HepG2 (cell line): ENCODE measurements around the gene RILP. TPM values are rescaled to one million over a fixed set of nuclear protein-coding genes. Genes with fewer than 3 reads are reported as not detected.

ENCODE experiments used
- HCFC1 ChIP-seq: fragments of 150-350 bp; IDR thresholded peaks from 2 replicates; pipeline ENCODE4 v1.6.1; 2014; ENCODE audit warnings: low read depth, low read length
- KAT2B ChIP-seq: fragments of 150-350 bp; IDR thresholded peaks from 2 replicates; pipeline ENCODE4 v1.6.1; 2014; ENCODE audit warnings: low read depth, low read length, borderline replicate concordance
- KLF16 ChIP-seq, 2 experiments: sonication (generic) in 1 of 2; formaldehyde crosslinking in 1 of 2; IDR thresholded peaks; 2 replicates each; pipeline versions ENCODE4 v1.6.1 to v1.8.0; 2016 to 2023; ENCODE audit warnings: missing genetic modification reagents in 2 of 2, missing compliant biosample characterization in 1 of 2
- MAFF ChIP-seq: IDR thresholded peaks from 2 replicates; pipeline ENCODE4 v1.6.1; 2011; ENCODE audit warnings: low read depth, low read length, improper control_type of control experiment
- MED8 ChIP-seq: sonication (generic); formaldehyde crosslinking; IDR thresholded peaks from 2 replicates; pipeline ENCODE4 v1.8.1; 2023; ENCODE audit warnings: mild to moderate bottlenecking, missing genetic modification reagents; ENCODE audit not compliant: insufficient replicate concordance
- NBN ChIP-seq: fragments of 450-650 bp; conservative IDR thresholded peaks from 2 replicates; pipeline ENCODE4 v1.6.1; 2017
- SALL1 ChIP-seq: sonication (generic); formaldehyde crosslinking; IDR thresholded peaks from 2 replicates; pipeline ENCODE4 v1.8.0; 2022; ENCODE audit warnings: mild to moderate bottlenecking, missing genetic modification reagents
- ZBTB8A ChIP-seq: sonication (generic); formaldehyde crosslinking; IDR thresholded peaks from 2 replicates; pipeline ENCODE4 v1.4.0; 2020; ENCODE audit warnings: mild to moderate bottlenecking, low read depth, missing genetic modification reagents, borderline replicate concordance
- ZKSCAN8 ChIP-seq: IDR thresholded peaks from 2 replicates; pipeline ENCODE4 v1.6.1; 2016; ENCODE audit warnings: borderline replicate concordance, missing genetic modification reagents, missing compliant biosample characterization
- ZMAT3 ChIP-seq: sonication (generic); formaldehyde crosslinking; conservative IDR thresholded peaks from 2 replicates; pipeline ENCODE4 v1.7.0; 2021; ENCODE audit warnings: missing genetic modification reagents
- ZMYM4 ChIP-seq: sonication (generic); formaldehyde crosslinking; IDR thresholded peaks from 2 replicates; pipeline ENCODE4 v1.8.1; 2023; ENCODE audit warnings: mild to moderate bottlenecking, missing genetic modification reagents
- ZNF124 ChIP-seq: sonication (generic); formaldehyde crosslinking; IDR thresholded peaks from 2 replicates; pipeline ENCODE4 v1.4.0; 2020; ENCODE audit warnings: missing genetic modification reagents
- ZNF781 ChIP-seq: sonication (generic); formaldehyde crosslinking; IDR thresholded peaks from 2 replicates; pipeline ENCODE4 v1.5.1; 2020; ENCODE audit warnings: borderline replicate concordance, mild to moderate bottlenecking, missing genetic modification reagents; ENCODE audit errors: not compliant biosample characterization
- ZNF788 ChIP-seq: sonication (generic); formaldehyde crosslinking; IDR thresholded peaks from 2 replicates; pipeline ENCODE4 v1.5.0; 2020; ENCODE audit warnings: mild to moderate bottlenecking, missing genetic modification reagents, borderline replicate concordance
- polyA plus RNA-seq, 8 experiments: library from polyadenylated mRNA; depleted of rRNA in 3 of 8; stranded (reverse) in 7 of 8; unstranded in 1 of 8; fragments of >200 nt; fragmentation: Illumina TruSeq in 4 of 8; extraction: Trizol in 4 of 8; gene quantifications; 2 replicates each; pipeline versions ENCODE4 v1.2.1 to v1.2.3, GENCODE V29; 2011 to 2016; ENCODE audit warnings: low read depth in 4 of 8, missing spikeins in 1 of 8, mixed read lengths in 1 of 8; ENCODE audit not compliant: insufficient read depth in 1 of 8
- total RNA-seq, 5 experiments: library from RNA; depleted of rRNA; stranded (reverse); fragments of >200 nt; fragmentation: Illumina TruSeq; extraction: Trizol; gene quantifications; 2 replicates each; pipeline ENCODE4 v1.2.3, GENCODE V29; 2016; ENCODE audit warnings: low read depth in 1 of 5
- TF ChIP-seq, protein P1 (sequence below): sonication (generic); formaldehyde crosslinking; IDR thresholded peaks from 2 replicates; pipeline ENCODE4 v1.4.0; 2020; ENCODE audit warnings: mild to moderate bottlenecking, missing genetic modification reagents, borderline replicate concordance
- TF ChIP-seq, protein P2 (sequence below): sonication (generic); formaldehyde crosslinking; IDR thresholded peaks from 2 replicates; pipeline ENCODE4 v1.4.0; 2020; ENCODE audit warnings: missing genetic modification reagents
- TF ChIP-seq, protein P3 (sequence below): sonication (generic); formaldehyde crosslinking; IDR thresholded peaks from 2 replicates; pipeline ENCODE4 v1.5.0; 2020; ENCODE audit warnings: missing genetic modification reagents
- TF ChIP-seq, protein P4 (sequence below): sonication (generic); formaldehyde crosslinking; conservative IDR thresholded peaks from 2 replicates; pipeline ENCODE4 v1.8.0; 2022; ENCODE audit warnings: mild to moderate bottlenecking, moderate library complexity, missing genetic modification reagents

Gene RILP
- total and polyA plus RNA-seq, 2 of the 13 experiments (the other 11 are each of a cell fraction or from before 2014, with no cell fraction given), result 6.6 to 8.1 TPM

DNA sequence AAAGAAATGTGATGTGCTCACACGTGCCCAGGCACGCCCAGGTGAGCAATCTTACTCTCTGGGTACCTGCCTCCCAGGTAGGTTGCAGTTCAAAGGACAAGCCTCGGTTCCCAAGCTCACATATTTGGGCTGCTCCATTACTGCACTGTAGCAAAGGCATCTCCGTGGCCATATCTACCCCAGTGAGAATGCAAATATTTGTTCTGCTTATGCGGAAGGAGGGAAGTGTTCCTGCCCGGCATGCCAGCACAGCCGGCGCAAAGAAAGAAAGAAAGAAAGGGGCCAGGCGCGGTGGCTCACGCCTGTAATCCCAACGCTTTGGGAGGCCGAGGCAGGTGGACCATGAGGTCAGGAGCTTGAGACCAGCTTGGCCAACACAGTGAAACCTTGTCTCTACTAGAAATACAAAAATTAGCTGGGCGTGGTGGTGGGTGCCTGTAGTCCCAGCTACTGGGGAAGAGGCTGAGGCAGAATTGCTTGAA, 51.8 kb downstream of the RILP start (continued):
- TF ChIP-seq, protein P1, sequence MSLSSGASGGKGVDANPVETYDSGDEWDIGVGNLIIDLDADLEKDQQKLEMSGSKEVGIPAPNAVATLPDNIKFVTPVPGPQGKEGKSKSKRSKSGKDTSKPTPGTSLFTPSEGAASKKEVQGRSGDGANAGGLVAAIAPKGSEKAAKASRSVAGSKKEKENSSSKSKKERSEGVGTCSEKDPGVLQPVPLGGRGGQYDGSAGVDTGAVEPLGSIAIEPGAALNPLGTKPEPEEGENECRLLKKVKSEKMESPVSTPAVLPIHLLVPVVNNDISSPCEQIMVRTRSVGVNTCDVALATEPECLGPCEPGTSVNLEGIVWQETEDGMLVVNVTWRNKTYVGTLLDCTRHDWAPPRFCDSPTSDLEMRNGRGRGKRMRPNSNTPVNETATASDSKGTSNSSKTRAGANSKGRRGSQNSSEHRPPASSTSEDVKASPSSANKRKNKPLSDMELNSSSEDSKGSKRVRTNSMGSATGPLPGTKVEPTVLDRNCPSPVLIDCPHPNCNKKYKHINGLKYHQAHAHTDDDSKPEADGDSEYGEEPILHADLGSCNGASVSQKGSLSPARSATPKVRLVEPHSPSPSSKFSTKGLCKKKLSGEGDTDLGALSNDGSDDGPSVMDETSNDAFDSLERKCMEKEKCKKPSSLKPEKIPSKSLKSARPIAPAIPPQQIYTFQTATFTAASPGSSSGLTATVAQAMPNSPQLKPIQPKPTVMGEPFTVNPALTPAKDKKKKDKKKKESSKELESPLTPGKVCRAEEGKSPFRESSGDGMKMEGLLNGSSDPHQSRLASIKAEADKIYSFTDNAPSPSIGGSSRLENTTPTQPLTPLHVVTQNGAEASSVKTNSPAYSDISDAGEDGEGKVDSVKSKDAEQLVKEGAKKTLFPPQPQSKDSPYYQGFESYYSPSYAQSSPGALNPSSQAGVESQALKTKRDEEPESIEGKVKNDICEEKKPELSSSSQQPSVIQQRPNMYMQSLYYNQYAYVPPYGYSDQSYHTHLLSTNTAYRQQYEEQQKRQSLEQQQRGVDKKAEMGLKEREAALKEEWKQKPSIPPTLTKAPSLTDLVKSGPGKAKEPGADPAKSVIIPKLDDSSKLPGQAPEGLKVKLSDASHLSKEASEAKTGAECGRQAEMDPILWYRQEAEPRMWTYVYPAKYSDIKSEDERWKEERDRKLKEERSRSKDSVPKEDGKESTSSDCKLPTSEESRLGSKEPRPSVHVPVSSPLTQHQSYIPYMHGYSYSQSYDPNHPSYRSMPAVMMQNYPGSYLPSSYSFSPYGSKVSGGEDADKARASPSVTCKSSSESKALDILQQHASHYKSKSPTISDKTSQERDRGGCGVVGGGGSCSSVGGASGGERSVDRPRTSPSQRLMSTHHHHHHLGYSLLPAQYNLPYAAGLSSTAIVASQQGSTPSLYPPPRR (CRISPR knock-in tag), result peak; percentile 64; the same call in 1 of the 2 replicates
- TF ChIP-seq ZNF788 (peak; percentile 49; the same call in 1 of the 2 replicates), HCFC1 (no peak), ZNF124 (CRISPR knock-in tag) (0 out of 2 replicates have a peak, but pooled peaks have one; percentile 42), KLF16 (CRISPR knock-in tag; IDR thresholded peaks at IDR 0.05) (peak in 1 of 2 experiments; percentile 55; a peak in 2 of 4 replicates), ZMYM4 (0 out of 2 replicates have a peak, but pooled peaks have one; percentile 41), ZMAT3 (CRISPR knock-in tag) (peak; percentile 55; the same call in 1 of the 2 replicates), NBN (no peak), MED8 (CRISPR knock-in tag) (no peak), ZKSCAN8 (CRISPR knock-in tag) (no peak; the same call in 1 of the 2 replicates), KAT2B (no peak), SALL1 (CRISPR knock-in tag) (peak; percentile 97), ZBTB8A (CRISPR knock-in tag) (no peak), MAFF (no peak), ZNF781 (CRISPR knock-in tag) (no peak)
- TF ChIP-seq, protein P2, sequence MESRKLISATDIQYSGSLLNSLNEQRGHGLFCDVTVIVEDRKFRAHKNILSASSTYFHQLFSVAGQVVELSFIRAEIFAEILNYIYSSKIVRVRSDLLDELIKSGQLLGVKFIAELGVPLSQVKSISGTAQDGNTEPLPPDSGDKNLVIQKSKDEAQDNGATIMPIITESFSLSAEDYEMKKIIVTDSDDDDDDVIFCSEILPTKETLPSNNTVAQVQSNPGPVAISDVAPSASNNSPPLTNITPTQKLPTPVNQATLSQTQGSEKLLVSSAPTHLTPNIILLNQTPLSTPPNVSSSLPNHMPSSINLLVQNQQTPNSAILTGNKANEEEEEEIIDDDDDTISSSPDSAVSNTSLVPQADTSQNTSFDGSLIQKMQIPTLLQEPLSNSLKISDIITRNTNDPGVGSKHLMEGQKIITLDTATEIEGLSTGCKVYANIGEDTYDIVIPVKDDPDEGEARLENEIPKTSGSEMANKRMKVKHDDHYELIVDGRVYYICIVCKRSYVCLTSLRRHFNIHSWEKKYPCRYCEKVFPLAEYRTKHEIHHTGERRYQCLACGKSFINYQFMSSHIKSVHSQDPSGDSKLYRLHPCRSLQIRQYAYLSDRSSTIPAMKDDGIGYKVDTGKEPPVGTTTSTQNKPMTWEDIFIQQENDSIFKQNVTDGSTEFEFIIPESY, result peak; percentile 77
- TF ChIP-seq, protein P3, sequence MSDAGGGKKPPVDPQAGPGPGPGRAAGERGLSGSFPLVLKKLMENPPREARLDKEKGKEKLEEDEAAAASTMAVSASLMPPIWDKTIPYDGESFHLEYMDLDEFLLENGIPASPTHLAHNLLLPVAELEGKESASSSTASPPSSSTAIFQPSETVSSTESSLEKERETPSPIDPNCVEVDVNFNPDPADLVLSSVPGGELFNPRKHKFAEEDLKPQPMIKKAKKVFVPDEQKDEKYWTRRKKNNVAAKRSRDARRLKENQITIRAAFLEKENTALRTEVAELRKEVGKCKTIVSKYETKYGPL (CRISPR knock-in tag), result no peak
- TF ChIP-seq, protein P4, sequence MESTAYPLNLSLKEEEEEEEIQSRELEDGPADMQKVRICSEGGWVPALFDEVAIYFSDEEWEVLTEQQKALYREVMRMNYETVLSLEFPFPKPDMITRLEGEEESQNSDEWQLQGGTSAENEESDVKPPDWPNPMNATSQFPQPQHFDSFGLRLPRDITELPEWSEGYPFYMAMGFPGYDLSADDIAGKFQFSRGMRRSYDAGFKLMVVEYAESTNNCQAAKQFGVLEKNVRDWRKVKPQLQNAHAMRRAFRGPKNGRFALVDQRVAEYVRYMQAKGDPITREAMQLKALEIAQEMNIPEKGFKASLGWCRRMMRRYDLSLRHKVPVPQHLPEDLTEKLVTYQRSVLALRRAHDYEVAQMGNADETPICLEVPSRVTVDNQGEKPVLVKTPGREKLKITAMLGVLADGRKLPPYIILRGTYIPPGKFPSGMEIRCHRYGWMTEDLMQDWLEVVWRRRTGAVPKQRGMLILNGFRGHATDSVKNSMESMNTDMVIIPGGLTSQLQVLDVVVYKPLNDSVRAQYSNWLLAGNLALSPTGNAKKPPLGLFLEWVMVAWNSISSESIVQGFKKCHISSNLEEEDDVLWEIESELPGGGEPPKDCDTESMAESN, result no peak
